Activated CD4-positive, alpha-beta T cell treated with anti-CD3 and anti-CD28 coated beads for 36 hours (primary cell): ENCODE data around the gene RAMP3. TPM values are rescaled to one million over a fixed set of nuclear protein-coding genes. Genes with fewer than 3 reads are reported as not detected.

Source experiments
- ATAC-seq: fragments of 200-7000 bp; cut with Tn5 transposase; one replicate; pipeline ENCODE4 v1.10.0; 2021; ENCODE audit warnings: mild to moderate bottlenecking, moderate library complexity
- CTCF ChIA-PET: fragments of 350-600 bp; sonication (Branson Sonifier 250); formaldehyde crosslinking; loops from one replicate; lab custom pipeline; 2021; ENCODE audit warnings: antibody characterized with exemption; lab: Charles Lee
- POLR2A ChIA-PET: fragments of 350-600 bp; sonication (Branson Sonifier 250); formaldehyde crosslinking; loops from one replicate; lab custom pipeline; 2021; ENCODE audit warnings: antibody characterized with exemption, inconsistent platforms; lab: Charles Lee
- DNase-seq: peaks from one replicate; pipeline ENCODE4 v3.0.0-alpha.2; 2020
- H3K27ac Mint-ChIP-seq: one replicate; pipeline ENCODE4 v1.8.0; 2021; ENCODE audit warnings: mixed read lengths
- H3K27me3 Mint-ChIP-seq: one replicate; pipeline ENCODE4 v1.8.0; 2021; ENCODE audit warnings: mixed read lengths
- H3K36me3 Mint-ChIP-seq: one replicate; pipeline ENCODE4 v1.8.0; 2021; ENCODE audit warnings: low read depth, mixed read lengths
- H3K4me1 Mint-ChIP-seq: one replicate; pipeline ENCODE4 v1.8.0; 2021; ENCODE audit warnings: mixed read lengths
- H3K4me3 Mint-ChIP-seq: one replicate; pipeline ENCODE4 v1.8.0; 2021; ENCODE audit warnings: mild to moderate bottlenecking, moderate library complexity, mixed read lengths
- H3K9me3 Mint-ChIP-seq: one replicate; pipeline ENCODE4 v1.8.0; 2021; ENCODE audit warnings: low read depth, mixed read lengths
- intact Hi-C, 2 experiments: fragments of 100-400 bp; cut with DNase I in 1 of 2; cut with micrococcal nuclease in 1 of 2; formaldehyde crosslinking; loops; one replicate each; pipeline versions ENCODE4 v1.14.2 to v1.15.1; 2022 to 2024; cut with DNase I, micrococcal nuclease
- total RNA-seq, 2 experiments: library from RNA; stranded (reverse); gene quantifications; one replicate each; pipeline ENCODE4 v1.2.3, GENCODE V29; 2021

RAMP3 gene
- total RNA-seq, 2 experiments from 2014 or later: not detected

- ChIA-PET CTCF (interaction anchor here (0.6 to 2.4 kb wide), 4 partner anchors 10 to 44 kb away, joined by 3 to 11 read pairs (median 6); no protein-coding TSS in a partner anchor), POLR2A (no interaction called here)
- Mint-ChIP-seq H3K27me3 (peaks cover 18% of the 10 kb centered on the region), H3K4me1 (no peaks in the 10 kb centered on the region), H3K9me3 (no peaks in the 10 kb centered on the region), H3K36me3 (no peaks in the 10 kb centered on the region), H3K27ac (no peak overlapping the region), H3K4me3 (no peak overlapping the region)
- ATAC-seq (no peak), DNase-seq (no peak)
- intact Hi-C loops: no loop called here
These were observed 58.6 kb downstream of the RAMP3 start for GRCh38 chr7:45216181-45216580.

DNA sequence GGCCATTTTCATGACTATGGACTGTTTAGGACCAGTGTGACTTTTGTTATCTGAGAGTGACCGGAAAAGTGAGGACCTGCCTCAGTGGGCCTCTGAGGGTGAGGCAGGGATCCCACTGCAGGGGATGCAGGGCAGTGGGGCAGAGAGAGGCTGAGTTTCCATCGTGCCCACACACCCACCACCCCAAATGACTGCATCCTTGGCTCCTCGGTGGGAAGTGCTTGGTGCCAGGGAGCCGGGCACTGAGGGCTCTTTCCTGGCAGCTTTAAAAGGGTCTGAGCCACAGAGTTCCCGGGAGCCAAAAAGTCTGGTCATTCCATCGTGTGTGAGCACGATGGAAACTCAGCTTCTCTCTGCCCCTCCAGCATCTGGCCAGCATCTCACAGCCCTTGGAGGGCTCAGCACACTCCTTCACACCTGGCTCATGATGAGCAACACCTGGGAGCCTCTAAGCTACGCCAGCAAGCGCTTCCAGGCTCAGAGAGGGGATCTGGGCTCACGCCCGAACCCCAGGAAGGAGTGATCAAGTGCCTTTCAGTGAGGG is 59.1 kb downstream of the RAMP3 start:
- H3K27ac Mint-ChIP-seq: no peak overlapping the region
- POLR2A ChIA-PET: no interaction called here
- ATAC-seq (no peak), DNase-seq (no peak)
- no peaks in the 10 kb centered on the region for H3K36me3 Mint-ChIP-seq
- H3K4me1 Mint-ChIP-seq: no peaks in the 10 kb centered on the region
- peaks cover 16% of the 10 kb centered on the region for H3K27me3 Mint-ChIP-seq
- intact Hi-C loops: no loop called here
- CTCF ChIA-PET: interaction anchor here (0.6 to 2.4 kb wide), 5 partner anchors 10 to 183 kb away, joined by 3 to 11 read pairs (median 4); no protein-coding TSS in a partner anchor
- H3K9me3 Mint-ChIP-seq: no peaks in the 10 kb centered on the region
- no peak overlapping the region for H3K4me3 Mint-ChIP-seq

GRCh38 chr7:45217358-45217757 is 59.8 kb downstream of the RAMP3 start:
- ATAC-seq: no peak
- CTCF ChIA-PET: interaction anchor here (0.6 to 2.4 kb wide), 4 partner anchors 11 to 183 kb away, joined by 3 to 11 read pairs (median 5); no protein-coding TSS in a partner anchor

DNA sequence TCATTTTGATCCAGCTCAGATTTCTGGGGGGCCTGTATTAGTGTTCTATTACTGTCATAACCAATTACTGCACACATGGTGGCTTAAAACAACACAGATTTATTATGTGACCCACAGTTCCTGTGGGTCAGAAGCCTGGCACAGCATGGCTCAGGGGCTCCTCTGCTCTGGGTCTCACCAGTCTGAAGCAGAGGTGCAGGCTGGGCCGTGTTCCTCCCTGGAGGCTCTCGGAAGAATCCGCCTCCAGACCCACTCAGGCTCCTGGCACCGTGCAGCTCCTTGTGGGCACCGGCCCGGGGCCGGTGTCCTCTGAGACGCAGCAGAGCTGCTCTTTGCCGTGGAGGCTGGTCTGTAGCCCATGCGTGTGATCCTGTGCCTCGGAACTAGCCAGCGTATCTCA is 61.5 kb downstream of the RAMP3 start:
- Mint-ChIP-seq H3K9me3 (no peaks in the 10 kb centered on the region), H3K27me3 (peaks cover 17% of the 10 kb centered on the region), H3K36me3 (no peaks in the 10 kb centered on the region), H3K27ac (no peak overlapping the region), H3K4me1 (no peaks in the 10 kb centered on the region), H3K4me3 (no peak overlapping the region)
- DNase-seq: no peak
- intact Hi-C loops: no loop called here
- ChIA-PET POLR2A (no interaction called here), CTCF (no interaction called here)
- ATAC-seq: no peak

More at GRCh38 chr7:45217358-45217757, 59.8 kb downstream of the RAMP3 start:
- Mint-ChIP-seq H3K4me3 (no peak overlapping the region), H3K27ac (no peak overlapping the region), H3K36me3 (no peaks in the 10 kb centered on the region), H3K9me3 (no peaks in the 10 kb centered on the region), H3K27me3 (peaks cover 14% of the 10 kb centered on the region), H3K4me1 (no peaks in the 10 kb centered on the region)
- POLR2A ChIA-PET: no interaction called here
- intact Hi-C loops: no loop called here
- DNase-seq: no peak

DNA sequence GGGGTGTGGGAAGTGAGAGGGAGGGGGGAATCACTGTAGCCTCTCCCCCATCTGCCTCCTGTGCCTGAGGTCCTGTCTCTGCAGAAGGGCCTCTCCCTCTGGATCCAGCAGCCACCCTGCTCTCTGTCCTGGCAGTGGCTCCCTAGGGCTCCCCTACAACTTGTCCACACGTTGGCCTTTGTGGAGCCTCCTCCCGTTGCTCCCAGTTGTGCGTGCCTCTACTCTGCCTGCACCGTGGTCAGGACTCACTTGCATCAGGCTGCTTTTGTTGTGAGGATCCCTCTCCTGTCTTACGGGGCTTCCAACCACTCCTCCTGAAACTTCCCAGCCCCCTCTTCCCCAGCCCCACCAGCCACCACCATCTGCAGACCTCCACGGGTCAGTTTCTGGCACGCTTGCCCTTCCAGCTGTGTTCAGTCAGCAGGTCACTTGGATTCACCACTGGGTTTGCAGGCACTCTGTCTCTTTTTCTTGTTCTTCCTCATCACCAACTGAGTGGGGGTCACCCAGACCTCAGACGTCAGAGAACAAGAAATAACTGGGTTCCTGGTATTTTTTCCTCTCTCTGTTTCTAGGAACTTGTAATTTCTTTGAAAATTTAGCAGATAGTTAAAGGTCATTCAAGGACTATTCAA is 62.3 kb downstream of the RAMP3 start:
- Mint-ChIP-seq H3K4me1 (no peaks in the 10 kb centered on the region), H3K36me3 (no peaks in the 10 kb centered on the region), H3K9me3 (no peaks in the 10 kb centered on the region), H3K27ac (no peak overlapping the region), H3K27me3 (peaks cover 11% of the 10 kb centered on the region), H3K4me3 (no peak overlapping the region)
- CTCF ChIA-PET: interaction anchor here (0.5 kb wide), 1 partner anchor 41 kb away, joined by 3 read pairs; no protein-coding TSS in a partner anchor
- intact Hi-C loops: loop anchor here in 1 of 2 experiments (5.0 kb wide), 1 partner anchor 43 kb away; no protein-coding TSS in a partner anchor
- ATAC-seq: no peak
- POLR2A ChIA-PET: no interaction called here
- DNase-seq: no peak

DNA sequence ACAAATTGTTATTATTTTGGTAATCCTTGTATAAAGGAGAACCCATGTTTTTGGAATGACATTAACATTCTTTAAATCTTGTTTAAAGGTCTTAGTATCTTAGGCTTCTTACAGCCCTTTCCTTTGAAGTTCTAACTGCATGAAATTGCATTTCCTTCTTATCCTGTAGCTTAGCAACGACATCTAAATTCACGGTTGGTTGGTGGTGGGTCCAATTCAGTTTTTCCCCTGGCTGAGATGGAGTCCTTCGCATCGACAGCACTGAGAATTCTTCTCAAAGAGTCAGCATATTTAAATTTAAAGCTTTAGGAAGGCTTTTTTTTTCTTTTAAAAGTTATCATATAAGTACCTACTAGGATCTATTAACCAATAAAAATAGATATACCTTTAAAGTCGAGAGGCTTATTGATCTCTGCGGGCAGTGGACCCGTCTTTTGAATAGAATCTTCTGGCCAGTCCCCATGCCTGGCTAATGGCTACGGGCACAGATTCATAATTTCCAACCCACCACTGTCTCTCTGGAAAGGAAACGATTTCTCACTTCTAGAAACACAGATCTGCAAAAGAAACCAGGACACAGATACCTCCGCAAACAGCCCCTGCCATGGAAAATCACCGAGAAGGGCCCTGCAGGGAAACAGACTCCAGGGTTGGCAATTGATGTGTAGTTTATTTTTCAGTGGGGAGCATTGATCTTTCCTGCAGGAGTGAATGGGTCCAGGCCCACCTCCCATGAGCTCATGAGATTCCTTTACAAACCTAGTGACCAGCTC is 63.4 kb downstream of the RAMP3 start:
- DNase-seq (no peak), ATAC-seq (no peak)
- Mint-ChIP-seq H3K27ac (no peak overlapping the region), H3K9me3 (no peaks in the 10 kb centered on the region), H3K4me3 (no peak overlapping the region), H3K36me3 (no peaks in the 10 kb centered on the region), H3K27me3 (peaks cover 18% of the 10 kb centered on the region), H3K4me1 (no peaks in the 10 kb centered on the region)
- ChIA-PET POLR2A (interaction anchor here (0.7 kb wide), 1 partner anchor 63 kb away, joined by 7 read pairs; no protein-coding TSS in a partner anchor), CTCF (interaction anchor here (0.6 to 1.5 kb wide), 3 partner anchors 10 to 637 kb away, joined by 3 to 6 read pairs (median 3); no protein-coding TSS in a partner anchor)
- intact Hi-C loops: loop anchor here in 1 of 2 experiments (5.0 kb wide), 1 partner anchor 44 kb away; no protein-coding TSS in a partner anchor

GRCh38 chr7:45221896-45222604 is 64.5 kb downstream of the RAMP3 start:
- no peak for DNase-seq
- POLR2A ChIA-PET: no interaction called here
- Mint-ChIP-seq H3K9me3 (no peaks in the 10 kb centered on the region), H3K4me3 (no peak overlapping the region), H3K4me1 (no peaks in the 10 kb centered on the region), H3K36me3 (no peaks in the 10 kb centered on the region), H3K27me3 (peaks cover 21% of the 10 kb centered on the region), H3K27ac (no peak overlapping the region)
- intact Hi-C loops: loop anchor here in 1 of 2 experiments (5.0 kb wide), 1 partner anchor 45 kb away; no protein-coding TSS in a partner anchor
- no peak for ATAC-seq
- CTCF ChIA-PET: interaction anchor here (0.5 to 1.5 kb wide), 3 partner anchors 12 to 1773 kb away, joined by 3 to 6 read pairs (median 3); no protein-coding TSS in a partner anchor

DNA sequence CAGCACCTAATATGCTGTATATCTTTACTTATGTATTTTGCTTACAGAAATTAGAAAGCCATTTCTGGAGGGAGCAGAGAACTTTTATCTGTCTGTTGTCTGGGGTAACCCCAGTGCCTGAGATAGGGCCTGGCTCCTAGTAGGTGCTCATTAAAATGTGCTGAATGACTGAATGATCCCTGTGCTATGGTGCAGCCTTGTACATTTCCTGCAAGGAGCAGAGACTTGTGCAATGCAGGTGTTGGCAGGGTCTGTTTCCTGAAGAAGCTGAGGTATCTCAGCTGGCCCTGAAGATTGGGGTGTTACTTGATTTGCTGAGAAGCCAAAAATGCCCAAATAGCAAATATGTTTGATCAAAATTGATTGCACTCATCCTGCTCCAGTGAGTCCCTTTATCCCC is 65.5 kb downstream of the RAMP3 start:
- no peak for DNase-seq
- intact Hi-C loops: loop anchor here in 1 of 2 experiments (5.0 kb wide), 1 partner anchor 46 kb away; no protein-coding TSS in a partner anchor
- H3K36me3 Mint-ChIP-seq: no peaks in the 10 kb centered on the region
- H3K4me1 Mint-ChIP-seq: no peaks in the 10 kb centered on the region
- H3K27me3 Mint-ChIP-seq: peaks cover 23% of the 10 kb centered on the region
- ChIA-PET CTCF (interaction anchor here (0.5 kb wide), 1 partner anchor 1774 kb away, joined by 3 read pairs; no protein-coding TSS in a partner anchor), POLR2A (no interaction called here)
- ATAC-seq: no peak
- H3K9me3 Mint-ChIP-seq: no peaks in the 10 kb centered on the region
- H3K27ac Mint-ChIP-seq: no peak overlapping the region
- no peak overlapping the region for H3K4me3 Mint-ChIP-seq

DNA sequence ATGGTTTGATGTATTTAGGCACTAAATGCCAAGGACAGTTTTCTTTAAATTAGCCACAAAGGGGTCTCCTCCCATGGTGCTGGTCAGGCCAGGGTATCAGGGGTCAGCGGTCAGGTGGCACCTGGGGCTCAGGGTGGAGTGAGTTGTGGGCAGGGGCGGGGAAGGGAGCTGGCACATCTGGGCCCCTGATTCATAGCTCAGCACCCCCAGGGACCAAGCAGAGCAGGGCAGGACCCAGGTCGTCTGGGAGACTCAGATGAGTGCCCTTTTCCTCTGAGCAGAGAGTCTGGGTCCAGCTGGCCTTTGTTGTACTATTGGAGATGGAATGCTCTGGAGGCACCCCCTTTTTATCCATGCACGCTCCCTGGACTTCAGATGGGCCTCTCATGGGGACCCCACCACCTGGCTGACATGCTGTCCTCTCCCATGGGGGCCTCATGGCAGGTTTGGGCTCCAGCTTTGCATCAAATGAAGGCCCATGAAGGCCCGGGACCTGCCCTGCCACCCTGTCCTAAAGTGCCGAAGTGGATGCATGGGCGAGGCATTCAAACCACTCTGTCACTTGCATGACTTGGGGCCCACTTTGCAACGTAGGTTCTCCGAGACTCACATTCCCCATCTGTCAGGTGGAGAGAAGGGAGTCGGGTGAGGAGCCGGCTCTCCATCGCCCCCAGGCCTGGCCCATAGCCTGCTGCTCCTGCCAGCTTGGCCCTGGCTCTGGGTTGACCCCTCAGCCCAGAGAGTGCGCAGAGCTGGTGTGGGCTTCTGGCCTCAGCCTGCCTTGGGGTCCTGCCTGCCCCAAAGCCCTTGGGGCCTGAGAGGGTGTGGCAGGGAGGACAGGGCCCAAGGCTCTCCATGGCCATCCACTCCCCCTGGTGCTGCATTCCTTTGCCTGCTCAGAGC is 66.4 kb downstream of the RAMP3 start:
- H3K27me3 Mint-ChIP-seq: peaks cover 27% of the 10 kb centered on the region
- POLR2A ChIA-PET: no interaction called here
- H3K4me1 Mint-ChIP-seq: no peaks in the 10 kb centered on the region
- CTCF ChIA-PET: interaction anchor here (0.5 to 1.2 kb wide), 2 partner anchors 37 to 69 kb away, joined by 5 read pairs; no protein-coding TSS in a partner anchor
- DNase-seq (no peak), ATAC-seq (no peak)
- H3K4me3 Mint-ChIP-seq: no peak overlapping the region
- H3K9me3 Mint-ChIP-seq: no peaks in the 10 kb centered on the region
- H3K27ac Mint-ChIP-seq: no peak overlapping the region
- H3K36me3 Mint-ChIP-seq: no peaks in the 10 kb centered on the region
- intact Hi-C loops: loop anchor here in 1 of 2 experiments (5.0 kb wide), 1 partner anchor 47 kb away; no protein-coding TSS in a partner anchor

- Mint-ChIP-seq H3K27ac (no peak overlapping the region), H3K4me3 (no peak overlapping the region), H3K4me1 (no peaks in the 10 kb centered on the region), H3K36me3 (no peaks in the 10 kb centered on the region), H3K9me3 (no peaks in the 10 kb centered on the region), H3K27me3 (peaks cover 27% of the 10 kb centered on the region)
- intact Hi-C loops: loop anchor here in 1 of 2 experiments (5.0 kb wide), 1 partner anchor 48 kb away; no protein-coding TSS in a partner anchor
- ChIA-PET POLR2A (no interaction called here), CTCF (interaction anchor here (1.2 kb wide), 1 partner anchor 36 kb away, joined by 5 read pairs; no protein-coding TSS in a partner anchor)
- DNase-seq (peak; percentile 28), ATAC-seq (no peak)
These were observed 67.2 kb downstream of the RAMP3 start for GRCh38 chr7:45224832-45225231.
